Retina (tissue), 1 donor: ENCODE measurements around the gene IFI27.

Source experiments
- DNase-seq: peaks from one replicate; pipeline ENCODE4 v3.0.0-alpha.2; 2016

Gene IFI27

GRCh38 chr14:94103554-94104150 lies 6.9 kb upstream of the IFI27 start:
- DNase-seq, result no peak

DNA sequence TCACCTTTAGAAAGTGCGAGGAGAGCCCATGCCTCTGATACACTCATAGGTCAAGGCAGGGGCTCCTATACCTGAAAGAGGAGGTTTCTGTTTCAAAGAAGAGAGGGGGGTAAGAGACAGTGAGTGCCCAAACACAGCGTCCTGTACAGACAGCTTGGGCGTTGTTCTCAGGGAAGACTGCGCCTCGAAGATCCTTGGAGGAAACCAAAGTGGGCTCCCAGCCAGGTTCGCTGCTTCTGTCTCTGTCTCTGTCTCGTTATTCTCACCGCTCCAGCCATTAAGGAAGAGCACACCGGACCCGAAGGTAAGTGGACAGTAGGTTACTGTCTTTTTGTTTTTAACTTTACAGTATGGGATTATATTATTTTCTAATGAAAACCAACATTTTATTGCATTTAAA lies 5.8 kb upstream of the IFI27 start:
- no peak for DNase-seq

GRCh38 chr14:94109915-94110250 lies 653 bp upstream of the IFI27 start:
- no peak for DNase-seq

DNA sequence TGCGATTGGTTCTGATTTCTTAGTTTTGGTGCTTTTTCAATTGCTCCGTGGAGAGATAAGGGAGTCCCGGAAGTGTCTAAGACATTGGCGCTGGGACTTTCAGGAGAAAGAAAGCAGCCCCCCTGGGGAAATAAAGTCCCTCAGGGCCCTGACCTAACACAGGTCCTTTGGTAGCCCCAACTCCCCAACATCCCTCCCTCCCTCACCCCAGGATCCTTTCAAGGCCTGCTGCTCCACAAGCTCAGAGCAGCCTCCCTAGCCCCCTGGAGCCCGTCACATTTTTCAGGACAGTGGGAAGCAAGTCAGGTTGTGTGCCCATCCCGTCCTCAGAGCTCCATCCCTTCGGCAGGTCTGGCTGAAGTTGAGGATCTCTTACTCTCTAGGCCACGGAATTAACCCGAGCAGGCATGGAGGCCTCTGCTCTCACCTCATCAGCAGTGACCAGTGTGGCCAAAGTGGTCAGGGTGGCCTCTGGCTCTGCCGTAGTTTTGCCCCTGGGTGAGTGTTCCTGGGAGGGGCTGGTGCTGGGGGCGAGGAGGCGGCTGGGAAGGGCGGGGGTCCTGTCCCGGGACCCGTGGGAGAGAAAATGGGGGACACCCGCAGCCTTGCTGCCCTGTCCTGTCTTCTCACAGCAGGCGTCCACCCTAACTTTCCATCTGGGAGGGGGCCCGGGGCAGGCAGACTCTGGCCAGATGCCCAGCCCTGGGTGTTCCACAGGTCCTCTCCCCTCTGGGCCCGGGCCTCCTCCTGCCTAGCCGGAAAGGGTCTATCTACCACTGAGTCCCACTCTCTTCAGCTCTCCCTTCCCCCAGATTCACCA lies 950 bp downstream of the IFI27 start:
- DNase-seq, result no peak

- DNase-seq, result no peak
Measured at GRCh38 chr14:94112513-94113063, 2.1 kb downstream of the IFI27 start.

GRCh38 chr14:94113073-94113472 lies 2.5 kb downstream of the IFI27 start:
- DNase-seq, result no peak

DNA sequence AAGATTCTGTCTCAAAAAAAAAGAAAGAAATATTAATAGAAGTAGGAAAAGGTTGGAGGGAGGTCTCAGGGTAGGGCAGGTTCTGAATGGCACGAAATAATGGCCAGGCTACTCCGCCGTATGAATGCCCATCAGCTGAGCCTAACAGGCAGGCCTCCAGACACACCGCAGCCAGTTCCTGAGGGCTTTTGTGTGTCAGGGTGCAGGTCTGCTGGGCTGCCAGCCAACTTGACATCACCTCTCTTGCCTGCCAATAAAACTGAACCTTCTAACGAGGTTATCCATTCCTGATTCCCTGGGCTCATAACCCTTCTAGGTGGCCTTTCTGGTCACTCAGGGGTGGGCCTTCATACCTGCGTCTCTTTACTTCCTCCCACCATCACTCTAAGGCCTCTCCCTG lies 3.0 kb downstream of the IFI27 start:
- DNase-seq, result no peak

- DNase-seq, result no peak
Measured at GRCh38 chr14:94113908-94114588, 3.5 kb downstream of the IFI27 start.

- no peak for DNase-seq
Measured at GRCh38 chr14:94114589-94115057, 4.1 kb downstream of the IFI27 start.

DNA sequence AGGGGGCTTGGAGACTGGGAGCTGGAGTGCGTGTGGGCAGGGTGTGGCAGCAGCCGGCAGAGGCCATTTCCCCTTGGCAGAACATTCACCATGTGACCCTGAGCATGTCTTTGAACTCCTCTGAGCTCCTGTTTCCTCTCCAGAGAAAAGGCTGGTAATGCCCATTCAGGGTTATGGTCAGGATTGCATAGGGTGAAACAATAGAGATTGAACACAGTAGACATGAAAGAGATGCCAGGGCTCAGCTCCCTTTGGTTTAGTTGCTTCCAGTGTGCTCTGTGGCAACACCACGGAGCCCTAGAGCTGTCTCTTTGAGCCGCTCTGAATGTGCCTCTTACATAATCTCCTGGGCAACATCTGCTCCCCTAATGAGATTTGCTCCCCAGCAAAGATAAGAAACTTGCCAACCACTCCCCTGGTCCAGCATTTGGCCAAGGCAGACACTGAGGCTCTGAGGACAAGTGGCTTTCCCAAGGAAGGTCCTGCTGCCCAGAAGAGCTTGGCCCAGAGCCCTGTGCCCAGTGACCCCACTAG lies 4.6 kb downstream of the IFI27 start:
- no peak for DNase-seq

DNA sequence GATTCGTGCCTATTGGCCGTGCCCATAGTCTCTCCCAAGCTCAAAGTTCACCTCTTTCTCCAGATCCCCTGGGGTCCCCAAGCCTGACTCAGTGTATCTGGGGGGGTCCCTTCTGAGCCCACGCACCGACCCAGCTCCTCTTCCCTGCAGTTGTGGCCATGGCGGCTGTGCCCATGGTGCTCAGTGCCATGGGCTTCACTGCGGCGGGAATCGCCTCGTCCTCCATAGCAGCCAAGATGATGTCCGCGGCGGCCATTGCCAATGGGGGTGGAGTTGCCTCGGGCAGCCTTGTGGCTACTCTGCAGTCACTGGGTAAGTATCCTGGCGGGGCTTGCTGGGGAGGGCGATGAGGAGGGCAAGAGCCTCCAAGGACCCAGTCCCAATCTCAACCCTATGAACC lies 5.1 kb downstream of the IFI27 start:
- no peak for DNase-seq

GRCh38 chr14:94116701-94117100 lies 6.2 kb downstream of the IFI27 start:
- no peak for DNase-seq

- DNase-seq, result no peak
Measured at GRCh38 chr14:94117856-94118255, 7.3 kb downstream of the IFI27 start.

- no peak for DNase-seq
Measured at GRCh38 chr14:94119071-94119470, 8.5 kb downstream of the IFI27 start.

DNA sequence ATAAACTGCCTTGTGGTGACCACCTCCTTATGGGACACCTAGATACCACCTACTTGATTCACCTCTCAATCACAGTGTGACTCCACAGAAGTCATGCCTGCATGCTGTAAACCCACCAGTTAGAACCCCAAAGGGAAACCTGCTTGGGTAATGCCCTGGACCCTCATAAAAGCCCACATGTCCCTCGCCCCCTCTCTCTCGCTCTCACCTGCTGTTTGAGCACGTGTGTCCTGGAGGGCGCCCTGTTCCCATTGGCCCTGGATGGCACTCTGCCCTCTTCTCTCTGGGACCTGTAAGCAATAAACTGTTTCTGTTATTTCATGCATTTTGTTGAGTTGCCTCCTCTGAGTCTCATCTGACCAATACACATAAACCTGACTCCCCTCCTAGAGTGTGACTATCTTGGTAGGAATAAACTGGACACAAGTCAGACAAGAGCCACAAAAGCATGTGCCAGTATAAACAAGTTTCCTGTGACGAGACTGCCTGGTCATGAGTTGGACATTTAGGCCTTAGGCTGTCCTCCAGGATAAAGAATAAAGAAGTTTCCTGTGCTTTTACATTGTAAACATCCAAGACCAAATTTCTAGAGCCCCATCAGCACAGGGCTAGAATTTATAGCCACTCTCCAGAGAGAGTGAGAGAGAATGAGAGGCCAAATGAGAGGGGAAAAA lies 10.3 kb downstream of the IFI27 start:
- DNase-seq, result no peak

GRCh38 chr14:94121485-94121884 lies 10.9 kb downstream of the IFI27 start:
- DNase-seq, result no peak

DNA sequence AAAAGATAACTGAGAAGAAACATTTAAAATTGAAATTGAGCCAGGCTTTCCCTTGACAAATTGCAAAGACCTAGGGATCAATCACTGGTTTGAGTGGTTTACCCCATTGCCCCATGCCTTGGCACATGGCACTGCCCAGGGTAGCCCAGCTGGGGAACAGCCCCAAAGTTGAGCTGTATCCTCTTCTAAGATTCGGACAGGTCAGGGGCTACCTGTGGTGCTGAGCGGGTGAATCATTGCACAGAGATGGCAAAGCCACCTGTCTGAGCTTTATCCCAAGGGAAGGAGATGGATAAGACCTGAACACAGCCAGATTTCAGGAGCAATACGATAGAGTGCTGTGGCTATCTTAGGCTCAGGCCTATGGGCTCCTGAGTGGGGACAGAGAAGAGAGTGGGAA lies 11.9 kb downstream of the IFI27 start:
- DNase-seq, result no peak

GRCh38 chr14:94123296-94123695 lies 12.8 kb downstream of the IFI27 start:
- no peak for DNase-seq

- DNase-seq, result no peak
Measured at GRCh38 chr14:94123868-94124267, 13.3 kb downstream of the IFI27 start.

DNA sequence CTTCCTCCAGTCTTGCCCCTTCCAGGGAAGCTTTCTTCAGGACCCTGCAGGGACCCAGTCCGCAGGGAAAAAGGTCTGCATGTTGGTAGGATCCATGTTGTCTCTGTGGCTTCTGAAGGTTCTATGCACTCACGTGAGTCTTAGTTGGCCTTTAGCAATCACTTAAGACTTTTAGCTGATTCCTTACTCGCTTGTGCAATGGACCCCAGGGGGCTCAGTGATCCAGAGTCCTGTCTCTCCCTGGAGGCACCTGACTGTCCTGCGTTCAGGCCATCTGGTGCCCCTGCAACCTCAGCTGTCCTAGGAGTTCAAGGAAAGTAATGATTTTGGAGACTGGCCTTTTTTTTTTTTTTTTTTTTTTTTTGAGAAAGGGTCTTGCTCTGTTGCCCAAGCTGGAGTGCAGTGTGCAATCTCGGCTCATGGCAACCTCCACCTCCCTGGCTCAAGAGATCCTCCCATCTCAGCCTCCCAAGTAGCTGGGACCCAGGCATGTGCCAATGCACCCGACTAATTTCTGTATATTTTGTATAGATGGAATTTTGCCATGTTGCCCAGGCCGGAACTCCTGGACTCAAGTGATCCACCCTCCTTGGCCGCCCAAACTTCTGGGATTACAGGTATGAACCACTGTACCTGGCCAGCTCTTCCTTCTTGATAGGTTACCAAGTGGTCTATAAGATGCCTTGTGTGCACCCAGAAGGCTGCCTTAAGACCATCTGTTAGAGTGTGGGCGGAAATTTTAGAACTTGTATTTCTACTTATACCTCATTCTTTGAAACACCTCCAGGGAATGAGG lies 14.2 kb downstream of the IFI27 start:
- no peak for DNase-seq

DNA sequence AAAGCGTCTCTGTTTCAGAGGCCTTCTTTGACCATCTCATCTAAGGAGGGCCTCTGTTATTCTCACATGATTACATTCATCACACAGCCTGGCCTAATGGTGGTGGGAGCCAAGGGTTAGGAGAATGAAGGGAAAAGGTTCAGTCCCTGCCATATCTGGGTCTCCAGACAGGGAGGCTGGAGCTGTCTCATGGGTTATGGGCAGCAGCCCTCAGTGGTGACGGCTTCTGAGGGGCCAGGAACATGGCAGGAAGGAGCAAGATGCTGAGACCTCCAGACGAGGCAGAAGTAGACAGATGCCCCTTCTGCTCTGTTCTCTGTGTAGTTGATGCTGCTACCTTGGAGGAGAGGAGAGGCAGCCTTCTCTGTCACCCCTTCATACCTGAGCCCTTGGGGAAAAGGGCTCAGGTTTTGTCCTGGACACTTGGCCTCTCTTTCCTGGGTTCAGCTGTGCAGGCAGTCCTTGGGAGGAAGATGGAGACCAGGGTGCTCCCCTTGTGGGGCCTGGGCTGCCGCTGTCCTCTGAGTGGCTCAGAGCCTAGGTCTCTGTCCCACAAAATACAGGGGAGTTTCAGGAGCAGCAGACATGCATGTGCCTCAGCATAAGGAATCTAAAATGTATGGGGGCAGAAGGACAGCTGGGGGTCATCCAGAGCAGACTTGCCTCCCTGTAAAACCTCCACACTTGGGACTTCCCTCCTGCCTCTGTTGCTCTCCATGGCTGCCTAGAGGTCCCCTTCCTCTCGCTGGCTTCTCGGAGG lies 15.3 kb downstream of the IFI27 start:
- no peak for DNase-seq

DNA sequence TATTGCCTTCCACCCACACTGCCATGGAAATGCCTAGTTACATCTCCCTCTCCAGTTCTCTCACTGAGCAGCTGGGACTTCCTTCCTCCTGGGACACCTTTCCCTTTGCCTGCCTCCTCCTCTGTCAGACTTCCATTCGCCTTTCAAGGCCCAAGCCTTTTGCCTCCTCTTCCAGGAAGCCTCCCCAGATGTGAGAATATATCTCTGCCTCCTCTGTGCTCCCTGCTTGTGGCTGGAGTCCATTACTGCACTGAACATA lies 15.8 kb downstream of the IFI27 start:
- DNase-seq, result no peak
